Natural killer cell (primary cell): ENCODE results near the gene RPL10. TPM values are rescaled to one million over a fixed set of nuclear protein-coding genes. Genes with fewer than 3 reads are reported as not detected.

Source experiments
- ATAC-seq, 3 donors: fragments of 150-1000 bp in 2 of 3; fragments of 200-7000 bp in 1 of 3; cut with Tn5 transposase; 1 replicate in 1 of 3; 2 replicates in 2 of 3; pipeline ENCODE4 v1.10.0; 2021; ENCODE audit warnings: mild to moderate bottlenecking in 2 of 3, moderate library complexity in 2 of 3
- DNase-seq, 2 donors: peaks; one replicate each; pipeline versions ENCODE4 v3.0.0 to v3.0.0-alpha.2; 2013 to 2021; ENCODE audit warnings: mixed read lengths in 1 of 2
- H3K27ac ChIP-seq: one replicate; pipeline ENCODE4 v1.5.1; 2013; ENCODE audit warnings: mild to moderate bottlenecking, low read length
- H3K27me3 ChIP-seq: one replicate; pipeline ENCODE4 v1.6.1; 2013; ENCODE audit warnings: low read length; ENCODE audit not compliant: control insufficient read depth, insufficient read depth
- H3K36me3 ChIP-seq: one replicate; pipeline ENCODE4 v1.6.1; 2013; ENCODE audit warnings: low read length; ENCODE audit not compliant: control insufficient read depth, insufficient read depth
- H3K4me1 ChIP-seq: one replicate; pipeline ENCODE4 v1.6.1; 2013; ENCODE audit warnings: low read length; ENCODE audit not compliant: control insufficient read depth, insufficient read depth
- H3K4me3 ChIP-seq: one replicate; pipeline ENCODE4 v1.5.1; 2013; ENCODE audit warnings: low read length
- H3K9me3 ChIP-seq: one replicate; pipeline ENCODE4 v1.6.1; 2013; ENCODE audit warnings: low read length; ENCODE audit not compliant: control insufficient read depth, insufficient read depth
- H3K27ac Mint-ChIP-seq, 2 donors: one replicate each; pipeline ENCODE4 v1.8.0; 2022; ENCODE audit warnings: mild to moderate bottlenecking in 2 of 2, mixed read lengths in 2 of 2, moderate library complexity in 1 of 2
- H3K27me3 Mint-ChIP-seq, 2 donors: one replicate each; pipeline ENCODE4 v1.8.0; 2022; ENCODE audit warnings: low read depth in 2 of 2, mixed read lengths in 2 of 2
- H3K36me3 Mint-ChIP-seq: one replicate; pipeline ENCODE4 v1.8.0; 2022; ENCODE audit warnings: mixed read lengths
- H3K4me1 Mint-ChIP-seq, 2 donors: one replicate each; pipeline ENCODE4 v1.8.0; 2022; ENCODE audit warnings: mixed read lengths in 2 of 2
- H3K4me3 Mint-ChIP-seq: one replicate; pipeline ENCODE4 v1.8.0; 2022; ENCODE audit warnings: mild to moderate bottlenecking, moderate library complexity, mixed read lengths
- H3K9me3 Mint-ChIP-seq, 2 donors: one replicate each; pipeline ENCODE4 v1.8.0; 2022; ENCODE audit warnings: mixed read lengths in 2 of 2
- WGBS: methylation state at CpG from one replicate; pipeline ENCODE4 v1.1.7; 2013; ENCODE audit warnings: missing lambda C conversion rate; ENCODE audit not compliant: insufficient coverage; 5-methylcytosine and 5-hydroxymethylcytosine counted together
- intact Hi-C: fragments of 100-400 bp; cut with micrococcal nuclease; formaldehyde crosslinking; loops from one replicate; pipeline ENCODE4 v1.14.2; 2022
- total RNA-seq, 4 donors: library from RNA; stranded (reverse); fragments of 120-200 nt in 1 of 4; gene quantifications; one replicate each; pipeline versions ENCODE4 v1.2.3 to v1.2.4, GENCODE V29; 2013 to 2022
- TF ChIP-seq, protein P1 (sequence below): fragments of 200-600 bp; IDR thresholded peaks from one replicate; pipeline ENCODE4 v1.8.0; 2022; ENCODE audit warnings: antibody characterized with exemption

RPL10 gene
- total RNA-seq, 3 donors from 2014 or later (not counting 1 experiment from before 2014, with no cell fraction given): 2,249 to 2,456 (median 2,324) TPM

- TF ChIP-seq, protein P1, sequence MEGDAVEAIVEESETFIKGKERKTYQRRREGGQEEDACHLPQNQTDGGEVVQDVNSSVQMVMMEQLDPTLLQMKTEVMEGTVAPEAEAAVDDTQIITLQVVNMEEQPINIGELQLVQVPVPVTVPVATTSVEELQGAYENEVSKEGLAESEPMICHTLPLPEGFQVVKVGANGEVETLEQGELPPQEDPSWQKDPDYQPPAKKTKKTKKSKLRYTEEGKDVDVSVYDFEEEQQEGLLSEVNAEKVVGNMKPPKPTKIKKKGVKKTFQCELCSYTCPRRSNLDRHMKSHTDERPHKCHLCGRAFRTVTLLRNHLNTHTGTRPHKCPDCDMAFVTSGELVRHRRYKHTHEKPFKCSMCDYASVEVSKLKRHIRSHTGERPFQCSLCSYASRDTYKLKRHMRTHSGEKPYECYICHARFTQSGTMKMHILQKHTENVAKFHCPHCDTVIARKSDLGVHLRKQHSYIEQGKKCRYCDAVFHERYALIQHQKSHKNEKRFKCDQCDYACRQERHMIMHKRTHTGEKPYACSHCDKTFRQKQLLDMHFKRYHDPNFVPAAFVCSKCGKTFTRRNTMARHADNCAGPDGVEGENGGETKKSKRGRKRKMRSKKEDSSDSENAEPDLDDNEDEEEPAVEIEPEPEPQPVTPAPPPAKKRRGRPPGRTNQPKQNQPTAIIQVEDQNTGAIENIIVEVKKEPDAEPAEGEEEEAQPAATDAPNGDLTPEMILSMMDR: no peak
- peaks cover 6 to 10% of the 10 kb centered on the region in 2 donors for H3K4me1 Mint-ChIP-seq
- H3K36me3 Mint-ChIP-seq: no peaks in the 10 kb centered on the region
Measured at GRCh38 chrX:154436983-154437752, 39.0 kb downstream of the RPL10 start, which contains the start of gene GDI1. TSS of gene GDI1 (plus strand) at chrX:154437154. CDS start at chrX:154437255, 101 bp downstream.

GRCh38 chrX:154437971-154438893 is 40.1 kb downstream of the RPL10 start:
- Histone ChIP-seq H3K4me1 (peaks cover 24% of the 10 kb centered on the region), H3K27me3 (no peaks in the 10 kb centered on the region), H3K9me3 (no peaks in the 10 kb centered on the region), H3K36me3 (peaks cover 23% of the 10 kb centered on the region), H3K4me3 (peak overlapping the region; percentile 53), H3K27ac (no peak overlapping the region)
- intact Hi-C loops: no loop called here
- Mint-ChIP-seq H3K27me3 (no peaks in the 10 kb centered on the region), H3K4me3 (peak overlapping the region; percentile 80), H3K36me3 (no peaks in the 10 kb centered on the region), H3K4me1 (peaks cover 6 to 11% of the 10 kb centered on the region in 2 donors), H3K27ac (peak overlapping the region; percentile 54 to 75), H3K9me3 (no peaks in the 10 kb centered on the region)
- DNase-seq (peak in 1 of 2 donors; percentile 2), ATAC-seq (no peak)
- 78% methylated on average over 24 of the region's 28 CpGs for WGBS
- TF ChIP-seq, protein P1: no peak

More at GRCh38 chrX:154436983-154437752, 39.0 kb downstream of the RPL10 start, which contains the start of gene GDI1:
- intact Hi-C loops: no loop called here
- H3K27ac ChIP-seq: peak within 1 kb of the TSS; percentile 81
- Mint-ChIP-seq H3K27ac (peak within 1 kb of the TSS; percentile 81 to 85), H3K9me3 (no peaks in the 10 kb centered on the region), H3K4me3 (peak within 1 kb of the TSS; percentile 80), H3K27me3 (no peaks in the 10 kb centered on the region)
- peak; percentile 67 to 72 for DNase-seq
- peak within 1 kb of the TSS; percentile 53 for H3K4me3 ChIP-seq
- no peaks in the 10 kb centered on the region for H3K9me3 ChIP-seq
- H3K4me1 ChIP-seq: peaks cover 23% of the 10 kb centered on the region
- peak; percentile 74 to 82 (median 75) for ATAC-seq
- no peaks in the 10 kb centered on the region for H3K27me3 ChIP-seq
- H3K36me3 ChIP-seq: peaks cover 30% of the 10 kb centered on the region
- under 1% methylated on average over 85 of the region's 93 CpGs for WGBS

DNA sequence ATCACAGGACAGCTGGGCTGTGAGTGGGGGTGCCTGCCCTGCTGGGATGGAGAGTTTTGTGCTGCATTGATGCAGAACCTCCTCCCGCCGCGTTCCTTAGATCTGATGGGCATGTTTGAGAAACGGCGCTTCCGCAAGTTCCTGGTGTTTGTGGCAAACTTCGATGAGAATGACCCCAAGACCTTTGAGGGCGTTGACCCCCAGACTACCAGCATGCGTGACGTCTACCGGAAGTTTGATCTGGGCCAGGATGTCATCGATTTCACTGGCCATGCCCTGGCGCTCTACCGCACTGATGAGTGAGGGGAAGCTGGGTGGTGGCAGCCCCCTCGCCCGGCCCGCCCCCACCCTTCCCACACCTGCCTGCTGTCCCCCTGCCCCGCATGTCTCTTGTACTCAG is 41.7 kb downstream of the RPL10 start:
- intact Hi-C loops: loop anchor here (5.0 kb wide), 1 partner anchor 43 kb away; the partner anchor contains the start of gene RPL10
- TF ChIP-seq, protein P1: no peak
- no peak for ATAC-seq
- H3K4me1 ChIP-seq: peaks cover 35% of the 10 kb centered on the region
- no peaks in the 10 kb centered on the region for H3K36me3 Mint-ChIP-seq
- no peaks in the 10 kb centered on the region for H3K9me3 Mint-ChIP-seq
- H3K27ac ChIP-seq: no peak overlapping the region
- no peaks in the 10 kb centered on the region for H3K9me3 ChIP-seq
- H3K4me3 Mint-ChIP-seq: no peak overlapping the region
- no peaks in the 10 kb centered on the region for H3K27me3 ChIP-seq
- WGBS: 89% methylated on average over 12 of the region's 18 CpGs
- H3K27me3 Mint-ChIP-seq: no peaks in the 10 kb centered on the region
- no peak for DNase-seq
- peaks cover 6 to 14% of the 10 kb centered on the region in 2 donors for H3K4me1 Mint-ChIP-seq
- no peak overlapping the region for H3K27ac Mint-ChIP-seq
- no peak overlapping the region for H3K4me3 ChIP-seq
- H3K36me3 ChIP-seq: peaks cover 23% of the 10 kb centered on the region
